Mucosa of rectum (tissue), 2 donors: ENCODE results near the gene FADS6.

Source experiments
- H3K27ac ChIP-seq, 2 donors: one replicate each; pipeline ENCODE4 v1.7.0; 2013; ENCODE audit warnings: inconsistent platforms in 2 of 2, low read depth in 2 of 2, low read length in 2 of 2
- H3K27me3 ChIP-seq, 2 donors: one replicate each; pipeline ENCODE4 v1.7.0; 2013; ENCODE audit warnings: low read length in 2 of 2; ENCODE audit not compliant: control insufficient read depth in 2 of 2, insufficient read depth in 2 of 2
- H3K36me3 ChIP-seq, 2 donors: one replicate each; pipeline ENCODE4 v1.7.0; 2013; ENCODE audit warnings: low read length in 2 of 2; ENCODE audit not compliant: control insufficient read depth in 2 of 2, insufficient read depth in 2 of 2
- H3K4me1 ChIP-seq, 2 donors: one replicate each; pipeline ENCODE4 v1.7.0; 2013; ENCODE audit warnings: low read length in 2 of 2, mild to moderate bottlenecking in 1 of 2; ENCODE audit not compliant: control insufficient read depth in 2 of 2, insufficient read depth in 2 of 2
- H3K4me3 ChIP-seq, 2 donors: one replicate each; pipeline ENCODE4 v1.7.0; 2013; ENCODE audit warnings: low read length in 2 of 2
- H3K9ac ChIP-seq, 2 donors: one replicate each; pipeline ENCODE4 v1.7.0; 2013; ENCODE audit warnings: low read length in 2 of 2, low read depth in 1 of 2, mild to moderate bottlenecking in 1 of 2
- H3K9me3 ChIP-seq, 2 donors: one replicate each; pipeline ENCODE4 v1.7.0; 2013; ENCODE audit warnings: low read length in 2 of 2; ENCODE audit not compliant: control insufficient read depth in 2 of 2
- donor health status: healthy.
- donor health status: Normal muscosa, but diverticular disease.

The FADS6 gene

DNA sequence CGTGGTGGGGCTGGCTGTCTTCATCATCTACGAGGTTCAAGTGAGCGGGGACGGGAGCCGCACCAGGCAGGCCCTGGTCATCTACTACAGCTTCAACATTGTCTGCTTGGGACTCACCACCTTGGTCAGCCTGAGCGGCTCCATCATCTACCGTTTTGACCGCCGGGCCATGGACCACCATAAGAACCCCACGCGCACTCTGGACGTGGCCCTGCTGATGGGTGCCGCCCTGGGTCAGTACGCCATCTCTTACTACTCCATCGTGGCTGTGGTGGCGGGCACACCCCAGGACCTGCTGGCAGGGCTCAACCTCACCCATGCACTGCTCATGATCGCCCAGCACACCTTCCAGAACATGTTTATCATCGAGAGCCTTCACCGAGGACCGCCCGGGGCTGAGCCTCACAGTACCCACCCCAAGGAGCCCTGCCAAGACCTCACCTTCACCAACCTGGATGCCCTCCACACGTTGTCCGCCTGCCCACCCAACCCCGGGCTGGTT is 37.2 kb upstream of the FADS6 start:
- Histone ChIP-seq H3K4me1 (no peaks in the 10 kb centered on the region), H3K9ac (no peak overlapping the region), H3K27me3 (peaks cover 30 to 37% of the 10 kb centered on the region in 2 donors), H3K27ac (no peak overlapping the region), H3K9me3 (no peaks in the 10 kb centered on the region), H3K36me3 (no peaks in the 10 kb centered on the region), H3K4me3 (no peak overlapping the region)

- Histone ChIP-seq H3K27ac (no peak overlapping the region), H3K36me3 (no peaks in the 10 kb centered on the region), H3K9me3 (no peaks in the 10 kb centered on the region), H3K27me3 (peaks cover 36 to 50% of the 10 kb centered on the region in 2 donors), H3K9ac (no peak overlapping the region), H3K4me1 (peaks cover 0 to 6% of the 10 kb centered on the region in 2 donors), H3K4me3 (no peak overlapping the region)
Observed at GRCh38 chr17:74928786-74929185, 35.4 kb upstream of the FADS6 start.

- no peak overlapping the region for H3K4me3 ChIP-seq
- H3K27me3 ChIP-seq: peaks cover 37 to 54% of the 10 kb centered on the region in 2 donors
- H3K9me3 ChIP-seq: no peaks in the 10 kb centered on the region
- H3K27ac ChIP-seq: no peak overlapping the region
- no peak overlapping the region for H3K9ac ChIP-seq
- no peaks in the 10 kb centered on the region for H3K36me3 ChIP-seq
- H3K4me1 ChIP-seq: peaks cover 0 to 7% of the 10 kb centered on the region in 2 donors
Observed at GRCh38 chr17:74925242-74925641, 31.8 kb upstream of the FADS6 start.

GRCh38 chr17:74924250-74924948 is 31.0 kb upstream of the FADS6 start, which contains the start of gene OTOP2:
OTOP2 (plus strand) TSS chr17:74924273; CDS start chr17:74924633, 360 bp downstream.
- H3K9ac ChIP-seq: no peak within 1 kb of the TSS
- H3K4me3 ChIP-seq: peak within 1 kb of the TSS in 1 of 2 donors; percentile 16
- H3K4me1 ChIP-seq: peaks cover 0 to 7% of the 10 kb centered on the region in 2 donors
- peaks cover 37 to 57% of the 10 kb centered on the region in 2 donors for H3K27me3 ChIP-seq
- no peaks in the 10 kb centered on the region for H3K36me3 ChIP-seq
- no peak within 1 kb of the TSS for H3K27ac ChIP-seq
- H3K9me3 ChIP-seq: no peaks in the 10 kb centered on the region

GRCh38 chr17:74923538-74924249 is 30.3 kb upstream of the FADS6 start:
- peak overlapping the region in 1 of 2 donors; percentile 16 for H3K4me3 ChIP-seq
- no peaks in the 10 kb centered on the region for H3K9me3 ChIP-seq
- H3K4me1 ChIP-seq: peaks cover 0 to 7% of the 10 kb centered on the region in 2 donors
- no peak overlapping the region for H3K9ac ChIP-seq
- no peak overlapping the region for H3K27ac ChIP-seq
- no peaks in the 10 kb centered on the region for H3K36me3 ChIP-seq
- peaks cover 37 to 57% of the 10 kb centered on the region in 2 donors for H3K27me3 ChIP-seq

DNA sequence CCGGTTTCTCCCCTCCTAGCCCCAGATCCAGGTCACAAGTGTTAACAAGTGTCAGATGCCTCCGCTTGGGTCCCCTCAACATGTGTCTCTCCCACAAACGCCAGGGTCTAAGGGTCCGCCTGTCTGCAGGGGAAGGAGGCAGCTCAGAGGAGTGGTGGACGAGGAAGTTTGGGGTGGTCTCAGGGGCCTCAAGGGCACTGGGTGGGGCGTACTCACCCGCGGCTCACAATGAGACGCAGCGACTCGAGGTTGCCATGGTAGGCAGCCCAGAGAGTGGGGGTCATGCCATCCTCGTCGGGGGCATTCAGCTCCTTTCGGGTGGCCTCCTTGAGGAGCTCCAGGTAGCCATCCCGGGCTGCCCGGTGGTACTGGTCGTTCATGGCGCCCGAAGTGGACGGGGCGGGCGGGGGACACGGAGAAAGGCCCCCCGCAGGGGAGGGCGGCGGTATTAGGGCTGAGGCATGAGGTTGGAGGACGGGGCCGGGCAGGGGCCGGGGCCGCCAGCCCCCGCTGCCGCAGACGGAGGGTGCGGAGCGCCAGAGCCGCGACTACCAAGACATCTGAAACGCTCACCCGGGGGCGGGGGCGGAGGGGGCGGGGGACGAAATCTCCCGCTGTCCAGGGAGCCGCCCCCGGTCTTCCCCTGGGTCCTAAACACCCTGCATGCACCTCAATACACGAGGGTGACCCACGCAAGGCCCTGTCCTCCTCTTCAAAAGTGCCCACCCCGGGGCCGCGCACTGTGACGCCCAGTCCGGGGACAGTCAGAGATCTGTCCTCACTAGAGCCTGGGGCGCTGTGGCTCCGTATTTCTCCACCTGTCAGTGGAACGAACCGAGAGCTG is 29.5 kb upstream of the FADS6 start, which contains the start of gene USH1G:
TSS of gene USH1G (minus strand) at position 562 of the 844 bp plus-strand sequence. CDS start at position 380, 182 bp downstream.
- Histone ChIP-seq H3K4me3 (peak within 1 kb of the TSS in 1 of 2 donors; percentile 16), H3K4me1 (peaks cover 0 to 7% of the 10 kb centered on the region in 2 donors), H3K27ac (no peak within 1 kb of the TSS), H3K27me3 (peaks cover 37 to 57% of the 10 kb centered on the region in 2 donors), H3K9me3 (no peaks in the 10 kb centered on the region), H3K9ac (no peak within 1 kb of the TSS), H3K36me3 (no peaks in the 10 kb centered on the region)

DNA sequence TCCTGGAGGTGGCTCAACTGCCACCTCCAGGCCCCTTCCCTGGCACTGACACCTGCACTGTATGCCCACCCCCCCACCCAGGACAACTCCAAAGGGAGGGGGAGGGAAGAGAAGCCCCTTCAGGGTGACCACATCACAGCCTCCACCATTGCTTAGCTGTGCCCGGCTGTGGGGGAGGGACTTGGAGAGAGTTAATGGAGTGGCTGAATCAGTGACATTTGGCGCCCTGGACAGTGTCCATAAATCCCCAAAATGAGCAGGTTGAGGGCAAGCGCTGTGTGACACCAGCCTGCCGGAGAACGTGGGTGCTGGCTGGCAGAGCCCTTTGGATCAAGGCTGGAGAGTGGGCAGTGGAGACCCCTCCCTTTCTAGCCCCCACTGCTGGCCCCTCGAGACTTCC is 28.7 kb upstream of the FADS6 start:
- Histone ChIP-seq H3K4me1 (peaks cover 0 to 7% of the 10 kb centered on the region in 2 donors), H3K27me3 (peaks cover 37 to 54% of the 10 kb centered on the region in 2 donors), H3K36me3 (no peaks in the 10 kb centered on the region), H3K9me3 (no peaks in the 10 kb centered on the region), H3K27ac (no peak overlapping the region), H3K9ac (no peak overlapping the region), H3K4me3 (no peak overlapping the region)

- Histone ChIP-seq H3K27me3 (peaks cover 37 to 52% of the 10 kb centered on the region in 2 donors), H3K4me1 (peaks cover 0 to 7% of the 10 kb centered on the region in 2 donors), H3K9ac (no peak overlapping the region), H3K4me3 (no peak overlapping the region), H3K36me3 (no peaks in the 10 kb centered on the region), H3K9me3 (no peaks in the 10 kb centered on the region), H3K27ac (no peak overlapping the region)
Observed at GRCh38 chr17:74921769-74922168, 28.3 kb upstream of the FADS6 start.

- Histone ChIP-seq H3K27ac (no peak overlapping the region), H3K4me3 (no peak overlapping the region), H3K9me3 (no peaks in the 10 kb centered on the region), H3K36me3 (no peaks in the 10 kb centered on the region), H3K4me1 (peaks cover 0 to 7% of the 10 kb centered on the region in 2 donors), H3K9ac (no peak overlapping the region), H3K27me3 (peaks cover 36 to 52% of the 10 kb centered on the region in 2 donors)
Observed at GRCh38 chr17:74921026-74921681, 27.7 kb upstream of the FADS6 start.
